ENCODE data around the gene STX7. TPM values are rescaled to one million over a fixed set of nuclear protein-coding genes. Genes with fewer than 3 reads are reported as not detected.

Gene STX7
- total and polyA plus RNA-seq, 7 donors = 12.6 to 38.1 (median 26.2) TPM

GRCh38 chr6:132484680-132485018 lies 28.3 kb downstream of the STX7 start:
- no peak overlapping the region for H3K4me3 ChIP-seq
- no peak overlapping the region for H3K27ac ChIP-seq
- 85 to 90% (median 85%) methylated on average over 4 of the region's 4 CpGs for WGBS, 3 donors
- DNase-seq (no peak), ATAC-seq (peak in 1 of 4 donors; percentile 42)
- TF ChIP-seq CTCF (IDR thresholded peaks at IDR 0.05) = no peak
- no peaks in the 10 kb centered on the region for H3K9me3 ChIP-seq
- H3K36me3 ChIP-seq (ENCODE audit: insufficient read depth in 1 of 2, low read depth in 1 of 2) = no peaks in the 10 kb centered on the region
- peaks cover 2% of the 10 kb centered on the region for H3K4me1 ChIP-seq
- intact Hi-C loops (cut with DNase I) = loop anchor here (2.0 to 10.0 kb wide), 4 partner anchors 187 to 570 kb away; no protein-coding TSS in a partner anchor
- H3K27me3 ChIP-seq (ENCODE audit: insufficient read depth in 3 of 3, low read length in 2 of 3) = no peaks in the 10 kb centered on the region

GRCh38 chr6:132483779-132484679 lies 28.9 kb downstream of the STX7 start:
- 27 to 30% (median 29%) methylated on average over 9 of the region's 9 CpGs for WGBS, 3 donors
- H3K27me3 ChIP-seq (ENCODE audit: insufficient read depth in 3 of 3, low read length in 2 of 3) = no peaks in the 10 kb centered on the region
- DNase-seq (no peak), ATAC-seq (peak; percentile 52 to 94 (median 68))
- H3K9me3 ChIP-seq = no peaks in the 10 kb centered on the region
- H3K36me3 ChIP-seq (ENCODE audit: insufficient read depth in 1 of 2, low read depth in 1 of 2) = no peaks in the 10 kb centered on the region
- TF ChIP-seq CTCF (IDR thresholded peaks at IDR 0.05) = peak; percentile 77
- H3K4me3 ChIP-seq = no peak overlapping the region
- intact Hi-C loops (cut with DNase I) = loop anchor here (2.0 to 10.0 kb wide), 4 partner anchors 187 to 569 kb away; no protein-coding TSS in a partner anchor
- H3K4me1 ChIP-seq = no peaks in the 10 kb centered on the region
- H3K27ac ChIP-seq = no peak overlapping the region

GRCh38 chr6:132482581-132482980 lies 30.3 kb downstream of the STX7 start:
- DNase-seq (no peak), ATAC-seq (no peak)
- 71 to 82% (median 71%) methylated on average over 2 of the region's 2 CpGs for WGBS, 3 donors
- Histone ChIP-seq H3K36me3 (ENCODE audit: insufficient read depth in 1 of 2, low read depth in 1 of 2) (no peaks in the 10 kb centered on the region), H3K4me3 (no peak overlapping the region), H3K9me3 (no peaks in the 10 kb centered on the region), H3K4me1 (no peaks in the 10 kb centered on the region), H3K27ac (no peak overlapping the region), H3K27me3 (ENCODE audit: insufficient read depth in 3 of 3, low read length in 2 of 3) (no peaks in the 10 kb centered on the region)
- intact Hi-C loops (cut with DNase I) = loop anchor here in 1 of 2 donors (5.0 to 10.0 kb wide), 2 partner anchors 185 to 568 kb away; no protein-coding TSS in a partner anchor
- no peak for TF ChIP-seq CTCF (IDR thresholded peaks at IDR 0.05)

- intact Hi-C loops (cut with DNase I) = loop anchor here in 1 of 2 donors (5.0 to 10.0 kb wide), 2 partner anchors 184 to 566 kb away; no protein-coding TSS in a partner anchor
- Histone ChIP-seq H3K27me3 (ENCODE audit: insufficient read depth in 3 of 3, low read length in 2 of 3) (no peaks in the 10 kb centered on the region), H3K4me3 (no peak overlapping the region), H3K9me3 (no peaks in the 10 kb centered on the region), H3K27ac (no peak overlapping the region), H3K4me1 (no peaks in the 10 kb centered on the region), H3K36me3 (ENCODE audit: insufficient read depth in 1 of 2, low read depth in 1 of 2) (no peaks in the 10 kb centered on the region)
- TF ChIP-seq CTCF (IDR thresholded peaks at IDR 0.05) = no peak
- DNase-seq = no peak
- no peak for ATAC-seq
Observed at GRCh38 chr6:132481189-132481588, 31.7 kb downstream of the STX7 start.

All from psoas muscle (tissue), 8 donors.